Activated B cell treated with CpG ODN at 0.5 μM for 24 hours (primary cell): ENCODE data around the gene FBXO48. TPM values are rescaled to one million over a fixed set of nuclear protein-coding genes. Genes with fewer than 3 reads are reported as not detected.

Source experiments
- ATAC-seq: fragments of 200-7000 bp; cut with Tn5 transposase; one replicate; pipeline ENCODE4 v1.10.0; 2021; ENCODE audit warnings: low read depth, mild to moderate bottlenecking, moderate library complexity
- CTCF ChIA-PET: fragments of 350-600 bp; sonication (Branson Sonifier 250); formaldehyde crosslinking; loops from one replicate; lab custom pipeline; 2021; ENCODE audit warnings: antibody characterized with exemption; lab: Charles Lee
- POLR2A ChIA-PET: fragments of 350-600 bp; sonication (Branson Sonifier 250); formaldehyde crosslinking; loops from one replicate; lab custom pipeline; 2021; ENCODE audit warnings: antibody characterized with exemption; lab: Charles Lee
- DNase-seq: peaks from one replicate; pipeline ENCODE4 v3.0.0; 2022
- H3K27ac Mint-ChIP-seq: one replicate; pipeline ENCODE4 v1.8.0; 2020; ENCODE audit warnings: mixed read lengths
- H3K27me3 Mint-ChIP-seq: one replicate; pipeline ENCODE4 v1.8.0; 2021; ENCODE audit warnings: mixed read lengths
- H3K36me3 Mint-ChIP-seq: one replicate; pipeline ENCODE4 v1.8.0; 2021; ENCODE audit warnings: low read depth, mixed read lengths
- H3K4me1 Mint-ChIP-seq: one replicate; pipeline ENCODE4 v1.8.0; 2021; ENCODE audit warnings: mixed read lengths
- H3K4me3 Mint-ChIP-seq: one replicate; pipeline ENCODE4 v1.8.0; 2020; ENCODE audit warnings: mild to moderate bottlenecking, mixed read lengths
- H3K9me3 Mint-ChIP-seq: one replicate; pipeline ENCODE4 v1.8.0; 2020; ENCODE audit warnings: mixed read lengths
- intact Hi-C: fragments of 100-400 bp; cut with micrococcal nuclease; formaldehyde crosslinking; loops from one replicate; pipeline ENCODE4 v1.15.1; 2024
- total RNA-seq: library from RNA; stranded (reverse); gene quantifications from 2 replicates; pipeline ENCODE4 v1.2.3, GENCODE V29; 2022
- TF ChIP-seq, protein P1 (sequence below): fragments of 200-600 bp; IDR thresholded peaks from one replicate; pipeline ENCODE4 v1.8.0; 2022; ENCODE audit warnings: antibody characterized with exemption, mild to moderate bottlenecking

The FBXO48 gene
- total RNA-seq, 1 donor from 2014 or later, result 2.6 TPM

GRCh38 chr2:68423966-68424650, 43.0 kb downstream of the FBXO48 start:
- POLR2A ChIA-PET, result interaction anchor here (0.6 to 1.5 kb wide), 7 partner anchors 13 to 58 kb away, joined by 3 to 10 read pairs (median 6); partner anchors contain the start of genes APLF and FBXO48
- Mint-ChIP-seq H3K4me3 (no peak overlapping the region), H3K4me1 (peaks cover 29% of the 10 kb centered on the region), H3K36me3 (no peaks in the 10 kb centered on the region), H3K9me3 (no peaks in the 10 kb centered on the region), H3K27me3 (no peaks in the 10 kb centered on the region), H3K27ac (no peak overlapping the region)
- intact Hi-C loops, result loop anchor here (1.0 kb wide), 6 partner anchors 8 to 59 kb away; partner anchors contain the start of gene PLEK
- CTCF ChIA-PET, result interaction anchor here (0.6 to 0.7 kb wide), 2 partner anchors 62 to 225 kb away, joined by 3 read pairs; no protein-coding TSS in a partner anchor
- TF ChIP-seq, protein P1, sequence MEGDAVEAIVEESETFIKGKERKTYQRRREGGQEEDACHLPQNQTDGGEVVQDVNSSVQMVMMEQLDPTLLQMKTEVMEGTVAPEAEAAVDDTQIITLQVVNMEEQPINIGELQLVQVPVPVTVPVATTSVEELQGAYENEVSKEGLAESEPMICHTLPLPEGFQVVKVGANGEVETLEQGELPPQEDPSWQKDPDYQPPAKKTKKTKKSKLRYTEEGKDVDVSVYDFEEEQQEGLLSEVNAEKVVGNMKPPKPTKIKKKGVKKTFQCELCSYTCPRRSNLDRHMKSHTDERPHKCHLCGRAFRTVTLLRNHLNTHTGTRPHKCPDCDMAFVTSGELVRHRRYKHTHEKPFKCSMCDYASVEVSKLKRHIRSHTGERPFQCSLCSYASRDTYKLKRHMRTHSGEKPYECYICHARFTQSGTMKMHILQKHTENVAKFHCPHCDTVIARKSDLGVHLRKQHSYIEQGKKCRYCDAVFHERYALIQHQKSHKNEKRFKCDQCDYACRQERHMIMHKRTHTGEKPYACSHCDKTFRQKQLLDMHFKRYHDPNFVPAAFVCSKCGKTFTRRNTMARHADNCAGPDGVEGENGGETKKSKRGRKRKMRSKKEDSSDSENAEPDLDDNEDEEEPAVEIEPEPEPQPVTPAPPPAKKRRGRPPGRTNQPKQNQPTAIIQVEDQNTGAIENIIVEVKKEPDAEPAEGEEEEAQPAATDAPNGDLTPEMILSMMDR, result no peak
- DNase-seq (no peak), ATAC-seq (peak; percentile 78)

- no peaks in the 10 kb centered on the region for H3K27me3 Mint-ChIP-seq
- POLR2A ChIA-PET, result no interaction called here
Observed at GRCh38 chr2:68420254-68420910, 46.7 kb downstream of the FBXO48 start.

GRCh38 chr2:68418855-68419254, 48.2 kb downstream of the FBXO48 start:
- Mint-ChIP-seq H3K27me3 (no peaks in the 10 kb centered on the region), H3K9me3 (no peaks in the 10 kb centered on the region), H3K27ac (peak overlapping the region; percentile 67), H3K4me3 (no peak overlapping the region), H3K4me1 (peaks cover 81% of the 10 kb centered on the region), H3K36me3 (no peaks in the 10 kb centered on the region)
- POLR2A ChIA-PET, result interaction anchor here (2.7 kb wide), 1 partner anchor 15 kb away, joined by 11 read pairs; no protein-coding TSS in a partner anchor
- TF ChIP-seq, protein P1, result no peak
- DNase-seq, result no peak
- intact Hi-C loops, result no loop called here
- ATAC-seq, result no peak
- CTCF ChIA-PET, result interaction anchor here (4.0 kb wide), 1 partner anchor 23 kb away, joined by 17 read pairs; no protein-coding TSS in a partner anchor

More at GRCh38 chr2:68420254-68420910, 46.7 kb downstream of the FBXO48 start:
- DNase-seq (no peak), ATAC-seq (no peak)
- Mint-ChIP-seq H3K27ac (peak overlapping the region; percentile 33), H3K4me3 (no peak overlapping the region), H3K36me3 (no peaks in the 10 kb centered on the region), H3K9me3 (no peaks in the 10 kb centered on the region), H3K4me1 (peaks cover 66% of the 10 kb centered on the region)
- intact Hi-C loops, result no loop called here
- TF ChIP-seq, protein P1, result no peak
- CTCF ChIA-PET, result interaction anchor here (4.0 kb wide), 1 partner anchor 21 kb away, joined by 17 read pairs; no protein-coding TSS in a partner anchor

DNA sequence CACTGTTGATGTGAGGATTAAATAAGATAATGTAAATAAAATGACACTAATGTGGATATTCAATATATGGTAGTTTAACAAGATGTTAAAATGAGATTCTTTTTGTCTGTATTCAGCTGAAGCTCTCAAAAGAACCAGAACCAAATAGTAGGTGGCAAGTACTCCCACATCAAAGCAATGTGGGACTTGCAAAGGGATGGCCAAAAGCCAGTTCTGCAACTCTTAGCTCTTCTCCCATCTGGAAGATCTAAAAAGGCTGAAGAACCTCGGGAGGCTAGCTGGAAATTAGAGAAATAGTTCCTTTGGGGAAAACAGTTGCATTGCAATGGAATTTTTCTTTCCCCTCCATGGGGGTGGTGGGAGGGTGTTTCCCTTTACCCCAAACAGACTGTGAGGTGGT, 48.7 kb downstream of the FBXO48 start:
- intact Hi-C loops, result no loop called here
- H3K4me3 Mint-ChIP-seq, result peak overlapping the region; percentile 16
- no peaks in the 10 kb centered on the region for H3K27me3 Mint-ChIP-seq
- ChIA-PET POLR2A (interaction anchor here (2.7 kb wide), 1 partner anchor 14 kb away, joined by 11 read pairs; no protein-coding TSS in a partner anchor), CTCF (interaction anchor here (1.4 to 4.0 kb wide), 2 partner anchors 15 to 23 kb away, joined by 4 to 17 read pairs; no protein-coding TSS in a partner anchor)
- ATAC-seq, result no peak
- H3K36me3 Mint-ChIP-seq, result no peaks in the 10 kb centered on the region
- no peaks in the 10 kb centered on the region for H3K9me3 Mint-ChIP-seq
- DNase-seq, result no peak
- H3K27ac Mint-ChIP-seq, result peak overlapping the region; percentile 67
- H3K4me1 Mint-ChIP-seq, result peaks cover 86% of the 10 kb centered on the region
- TF ChIP-seq, protein P1, result no peak
